WERI-Rb-1 (cell line): ENCODE results near the gene TMEM52B.

ENCODE experiments used
- DNase-seq: peaks from one replicate; pipeline ENCODE4 v3.0.0-alpha.2; 2020
- H3K27ac ChIP-seq: fragments of 250-450 bp; sonication (Bioruptor Pico); 2 replicates; pipeline ENCODE4 v1.5.1; 2020; ENCODE audit warnings: mild to moderate bottlenecking, moderate library complexity
- H3K27me3 ChIP-seq: fragments of 250-450 bp; sonication (Bioruptor Pico); 2 replicates; pipeline ENCODE4 v1.5.1; 2021; ENCODE audit warnings: mild to moderate bottlenecking, low read depth, moderate library complexity; ENCODE audit not compliant: insufficient read depth, severe bottlenecking
- H3K36me3 ChIP-seq: fragments of 250-450 bp; sonication (Bioruptor Pico); 2 replicates; pipeline ENCODE4 v1.5.1; 2020; ENCODE audit warnings: mild to moderate bottlenecking, moderate library complexity
- H3K4me3 ChIP-seq: 2 replicates; pipeline ENCODE4 v1.5.1; 2011; ENCODE audit warnings: low read depth, mild to moderate bottlenecking, control low read depth, low read length
- H3K9me3 ChIP-seq: fragments of 250-450 bp; sonication (Bioruptor Pico); 2 replicates; pipeline ENCODE4 v1.5.1; 2021; ENCODE audit warnings: mild to moderate bottlenecking, moderate library complexity; ENCODE audit not compliant: severe bottlenecking
- CTCF ChIP-seq: IDR thresholded peaks from 2 replicates; pipeline ENCODE4 v1.5.1; 2011; ENCODE audit warnings: low read depth, mild to moderate bottlenecking, control low read depth, inconsistent platforms, low read length

Gene TMEM52B

GRCh38 chr12:10136637-10137205 lies 42.1 kb upstream of the TMEM52B start:
- no peak for TF ChIP-seq CTCF
- Histone ChIP-seq H3K4me3 (no peak overlapping the region), H3K9me3 (no peaks in the 10 kb centered on the region), H3K27me3 (no peaks in the 10 kb centered on the region), H3K27ac (no peak overlapping the region), H3K36me3 (no peaks in the 10 kb centered on the region)
- no peak for DNase-seq

GRCh38 chr12:10140001-10140400 lies 38.8 kb upstream of the TMEM52B start:
- H3K27me3 ChIP-seq: no peaks in the 10 kb centered on the region
- no peak overlapping the region for H3K4me3 ChIP-seq
- DNase-seq: peak; percentile 43
- H3K9me3 ChIP-seq: no peaks in the 10 kb centered on the region
- 0 out of 2 replicates have a peak, but pooled peaks have one; percentile 31 for TF ChIP-seq CTCF
- H3K36me3 ChIP-seq: no peaks in the 10 kb centered on the region
- H3K27ac ChIP-seq: no peak overlapping the region

DNA sequence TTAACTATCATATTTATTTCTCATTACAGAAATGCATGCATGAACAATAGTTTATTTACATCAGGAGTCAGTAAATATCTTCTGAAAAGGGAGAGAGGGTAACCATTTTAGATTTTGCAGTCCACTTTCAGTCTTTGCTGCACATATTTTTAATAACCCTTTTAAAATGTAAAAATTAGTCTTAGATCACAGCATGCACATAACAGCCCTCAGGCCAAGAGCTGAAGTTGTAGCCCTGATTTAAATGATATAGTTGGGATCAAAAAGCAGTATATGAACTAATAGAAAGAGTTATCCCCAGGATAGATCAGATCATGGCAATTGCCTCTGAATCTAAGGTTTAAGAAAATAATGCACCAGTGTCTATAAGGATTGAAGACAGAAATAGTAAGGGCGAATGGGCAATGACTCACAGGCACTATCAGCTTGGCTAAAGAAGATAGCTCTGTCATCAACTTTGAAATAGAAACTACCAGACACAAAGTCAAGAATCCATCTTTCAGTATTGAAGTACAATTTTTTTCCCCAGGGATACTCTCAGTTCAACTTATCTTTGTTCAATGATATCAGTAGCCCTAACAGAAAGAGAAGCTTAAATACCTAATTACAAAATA lies 35.7 kb upstream of the TMEM52B start:
- no peak for DNase-seq
- H3K36me3 ChIP-seq: no peaks in the 10 kb centered on the region
- no peaks in the 10 kb centered on the region for H3K27me3 ChIP-seq
- H3K9me3 ChIP-seq: no peaks in the 10 kb centered on the region
- TF ChIP-seq CTCF: no peak
- no peak overlapping the region for H3K4me3 ChIP-seq
- no peak overlapping the region for H3K27ac ChIP-seq

GRCh38 chr12:10147714-10148403 lies 31.0 kb upstream of the TMEM52B start:
- Histone ChIP-seq H3K27me3 (no peaks in the 10 kb centered on the region), H3K4me3 (no peak overlapping the region), H3K27ac (no peak overlapping the region), H3K36me3 (no peaks in the 10 kb centered on the region), H3K9me3 (no peaks in the 10 kb centered on the region)
- TF ChIP-seq CTCF: no peak
- no peak for DNase-seq

GRCh38 chr12:10151621-10152020 lies 27.2 kb upstream of the TMEM52B start:
- Histone ChIP-seq H3K9me3 (no peaks in the 10 kb centered on the region), H3K4me3 (no peak overlapping the region), H3K27ac (no peak overlapping the region), H3K27me3 (no peaks in the 10 kb centered on the region), H3K36me3 (no peaks in the 10 kb centered on the region)
- no peak for TF ChIP-seq CTCF
- DNase-seq: no peak
